Stimulated activated CD4-positive, alpha-beta T cell treated with anti-CD3 and anti-CD28 coated beads, Interleukin-1b, Interleukin-23, amount 100 ng/mL, for 24 hours (primary cell): ENCODE measurements around the gene ZFP36L2.

ENCODE experiments used
- DNase-seq, 4 experiments: peaks; one replicate each; pipeline ENCODE4 v3.0.0-alpha.2; 2020; ENCODE audit warnings: low read depth in 4 of 4, low spot score in 1 of 4

The ZFP36L2 gene

DNA sequence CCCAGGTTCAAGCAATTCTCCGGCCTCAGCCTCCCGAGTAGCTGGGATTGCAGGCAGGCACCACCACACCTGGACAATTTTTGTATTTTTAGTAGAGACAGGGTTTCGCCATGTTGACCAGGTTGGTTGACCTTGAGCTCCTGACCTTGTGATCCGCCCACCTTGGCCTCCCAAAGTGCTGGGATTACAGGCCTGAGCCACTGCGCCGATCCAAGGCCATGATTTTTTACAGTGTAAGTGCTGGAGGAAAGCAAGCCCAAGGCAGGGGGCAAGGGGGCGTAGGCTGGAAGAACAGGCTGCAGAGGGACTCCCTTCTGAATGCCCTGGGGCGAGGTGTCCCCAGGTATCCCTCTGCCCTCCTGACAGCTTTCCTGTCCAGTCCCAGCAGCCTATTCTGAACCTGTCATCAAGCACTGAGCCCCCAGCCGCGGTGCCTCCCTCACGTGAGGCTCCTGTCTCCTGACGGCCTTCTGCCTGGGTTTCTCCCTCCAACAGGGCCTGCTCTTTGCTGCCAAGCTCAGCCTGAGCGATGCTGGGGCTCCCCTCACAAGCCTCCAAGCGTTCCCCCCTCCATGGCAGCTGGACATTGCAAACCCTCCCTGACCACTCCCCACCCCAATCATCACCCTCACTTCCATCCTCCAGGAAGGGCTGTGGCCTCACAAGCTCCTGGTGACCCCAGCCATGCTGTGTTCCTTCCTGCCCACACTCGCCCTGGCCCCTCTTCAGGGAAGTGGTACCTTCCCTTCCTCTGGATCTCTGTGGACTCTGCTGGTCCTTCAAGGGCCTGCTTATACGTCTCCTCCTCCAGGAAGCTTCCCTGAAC is 37.6 kb downstream of the ZFP36L2 start:
- no peak for DNase-seq

DNA sequence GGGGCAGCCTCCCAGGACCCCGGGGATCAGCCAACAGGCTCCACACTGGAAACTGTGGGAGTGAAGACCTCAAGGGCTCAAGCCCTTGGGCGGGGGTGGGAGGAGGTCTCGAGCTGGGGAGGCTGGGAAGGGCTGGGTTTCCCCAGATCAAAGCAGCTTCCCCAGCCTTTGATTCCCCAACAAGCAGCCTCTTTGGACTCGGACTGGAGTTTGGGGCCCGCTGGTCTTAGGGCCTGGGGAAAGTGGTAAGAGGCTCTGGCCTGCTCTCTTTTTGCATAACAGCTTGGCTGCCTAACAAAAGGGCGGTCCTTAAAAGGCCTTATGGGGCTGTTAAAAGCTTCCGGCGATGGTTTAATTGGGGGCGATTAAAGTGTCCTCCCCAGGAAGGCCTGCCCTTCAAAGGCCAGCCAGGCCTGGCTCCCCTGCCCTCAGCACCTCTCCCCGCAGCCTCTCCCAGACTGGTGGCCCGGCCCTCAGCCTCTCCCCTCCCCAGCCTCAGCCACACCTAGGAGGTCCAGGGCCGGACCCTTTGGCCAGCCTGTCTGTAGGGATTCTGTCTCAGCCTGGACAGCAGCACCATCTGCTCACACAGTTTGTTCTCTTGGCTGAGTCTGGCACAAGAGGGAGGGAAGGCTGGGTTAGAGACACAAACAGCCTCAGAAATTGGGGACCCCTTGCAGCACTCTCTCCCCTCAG is 39.6 kb downstream of the ZFP36L2 start:
- no peak for DNase-seq

DNA sequence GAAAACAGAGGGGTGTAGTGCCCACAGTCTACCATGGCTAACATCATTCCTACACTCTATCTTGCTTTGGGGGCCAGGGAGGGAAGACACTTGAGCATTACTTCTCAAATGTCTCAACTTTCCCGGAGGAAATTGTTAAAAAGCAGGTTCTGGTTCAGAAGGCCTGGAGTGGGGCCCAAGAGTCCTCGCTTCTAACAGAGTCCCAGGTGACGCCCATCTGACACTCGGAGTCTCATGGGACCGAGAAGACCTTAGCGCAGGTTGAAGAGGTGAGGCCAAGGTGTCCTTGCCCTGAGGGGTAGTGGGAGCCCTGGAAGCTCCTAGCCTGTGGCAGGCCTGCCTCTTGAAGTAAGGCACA is 40.1 kb downstream of the ZFP36L2 start:
- DNase-seq: no peak

DNA sequence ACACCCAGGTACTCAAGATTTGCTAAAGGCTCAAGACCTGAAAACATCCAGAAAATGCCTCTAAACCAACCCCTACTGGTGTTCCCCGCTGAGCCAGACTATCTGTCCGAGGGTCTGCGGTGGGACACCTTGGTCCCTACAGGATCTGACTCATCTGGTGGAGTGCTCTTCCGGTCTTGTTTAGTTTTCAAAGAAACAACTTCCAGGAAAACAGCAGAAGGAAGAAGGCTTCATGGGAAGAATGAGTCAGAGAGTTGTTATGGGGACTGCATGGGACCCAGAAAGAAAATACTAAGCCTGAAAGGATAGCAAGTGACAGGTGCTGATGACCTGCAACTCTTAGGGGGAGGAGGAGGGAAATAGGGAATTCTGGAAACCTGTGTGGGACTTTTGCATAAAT is 41.3 kb downstream of the ZFP36L2 start:
- DNase-seq: no peak

DNA sequence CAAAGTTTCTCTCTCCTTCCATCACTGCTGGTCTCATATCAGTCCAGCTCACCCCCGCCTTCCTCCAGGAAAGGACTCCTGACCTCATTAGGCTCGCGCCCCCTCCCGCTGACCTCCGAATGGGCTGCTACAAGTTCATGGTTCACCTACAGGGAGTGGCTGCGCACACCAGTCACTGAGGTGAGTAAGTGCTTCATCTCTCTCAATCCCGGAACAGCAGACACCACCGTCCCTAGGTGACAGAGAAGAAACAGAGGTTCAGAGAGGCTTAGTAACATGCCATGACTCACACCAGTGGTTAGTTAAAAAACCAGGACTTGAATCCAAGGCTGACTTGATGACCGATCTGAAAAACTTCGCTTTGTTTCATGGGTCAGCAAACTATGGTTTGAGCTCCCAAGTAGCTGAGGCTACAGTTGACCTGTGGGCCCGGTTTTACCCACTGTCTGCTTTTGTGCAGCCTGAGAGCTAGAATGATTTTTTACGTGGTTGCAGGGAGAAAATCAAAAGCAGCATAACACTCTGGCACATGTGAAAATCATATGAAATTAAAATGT is 42.0 kb downstream of the ZFP36L2 start:
- DNase-seq: peak in 2 of 4 experiments; percentile 37 to 47

DNA sequence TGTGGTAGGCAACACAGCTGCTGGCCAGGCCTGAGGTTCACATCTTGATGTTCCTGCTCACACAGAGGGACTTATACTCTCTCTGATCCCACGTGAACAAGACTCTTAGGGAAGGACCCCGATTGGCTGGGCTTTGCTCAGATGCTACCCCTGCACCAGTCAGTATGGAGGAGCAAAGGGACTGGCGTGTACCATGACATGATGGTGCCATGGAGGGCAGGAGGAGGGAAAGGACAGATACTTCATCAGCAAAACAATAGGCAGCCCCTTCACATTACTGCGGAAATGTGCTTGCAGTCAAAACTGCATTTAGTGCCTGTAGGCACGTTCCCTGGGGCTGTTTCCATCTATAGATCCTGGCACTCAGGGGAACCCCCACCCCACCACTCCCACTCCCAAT is 42.7 kb downstream of the ZFP36L2 start:
- no peak for DNase-seq

DNA sequence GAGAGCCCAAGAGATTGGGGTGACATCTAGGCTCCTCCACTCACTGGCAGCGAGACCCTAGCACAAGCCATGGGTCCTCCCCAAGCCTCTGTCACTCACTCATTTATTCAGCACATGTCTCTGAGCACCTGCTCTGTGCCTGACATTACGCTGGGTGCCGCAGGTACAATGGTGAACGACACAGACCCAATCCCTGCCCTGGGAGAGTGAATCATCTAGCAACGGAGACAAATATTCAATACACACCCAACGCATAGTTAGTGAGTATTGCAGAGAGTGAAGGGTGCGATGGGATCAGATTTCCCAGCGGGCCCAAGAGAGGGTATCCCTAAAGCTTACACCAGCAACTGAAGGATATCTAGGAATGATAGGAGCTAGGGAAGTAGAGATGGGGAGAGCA is 45.5 kb downstream of the ZFP36L2 start:
- no peak for DNase-seq

DNA sequence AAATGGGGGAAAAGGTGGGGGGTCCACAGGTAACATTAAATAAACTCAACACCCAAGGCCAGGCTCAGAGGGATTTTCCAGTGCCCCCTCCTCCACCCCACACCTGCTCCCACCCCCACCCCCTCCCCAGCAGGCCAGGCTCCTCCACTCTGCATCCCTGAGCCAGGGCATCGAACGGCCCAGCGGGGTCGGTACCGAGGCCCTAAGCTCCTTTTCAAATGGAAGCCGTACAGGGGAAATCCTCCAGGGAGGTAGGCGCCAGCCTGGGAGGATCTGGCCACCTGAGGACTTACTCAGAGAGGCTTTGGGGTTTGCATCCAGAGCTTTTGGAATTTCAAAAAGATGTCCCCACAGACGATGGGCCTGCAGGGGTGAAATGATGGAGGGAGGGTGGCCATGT is 46.5 kb downstream of the ZFP36L2 start:
- no peak for DNase-seq

DNA sequence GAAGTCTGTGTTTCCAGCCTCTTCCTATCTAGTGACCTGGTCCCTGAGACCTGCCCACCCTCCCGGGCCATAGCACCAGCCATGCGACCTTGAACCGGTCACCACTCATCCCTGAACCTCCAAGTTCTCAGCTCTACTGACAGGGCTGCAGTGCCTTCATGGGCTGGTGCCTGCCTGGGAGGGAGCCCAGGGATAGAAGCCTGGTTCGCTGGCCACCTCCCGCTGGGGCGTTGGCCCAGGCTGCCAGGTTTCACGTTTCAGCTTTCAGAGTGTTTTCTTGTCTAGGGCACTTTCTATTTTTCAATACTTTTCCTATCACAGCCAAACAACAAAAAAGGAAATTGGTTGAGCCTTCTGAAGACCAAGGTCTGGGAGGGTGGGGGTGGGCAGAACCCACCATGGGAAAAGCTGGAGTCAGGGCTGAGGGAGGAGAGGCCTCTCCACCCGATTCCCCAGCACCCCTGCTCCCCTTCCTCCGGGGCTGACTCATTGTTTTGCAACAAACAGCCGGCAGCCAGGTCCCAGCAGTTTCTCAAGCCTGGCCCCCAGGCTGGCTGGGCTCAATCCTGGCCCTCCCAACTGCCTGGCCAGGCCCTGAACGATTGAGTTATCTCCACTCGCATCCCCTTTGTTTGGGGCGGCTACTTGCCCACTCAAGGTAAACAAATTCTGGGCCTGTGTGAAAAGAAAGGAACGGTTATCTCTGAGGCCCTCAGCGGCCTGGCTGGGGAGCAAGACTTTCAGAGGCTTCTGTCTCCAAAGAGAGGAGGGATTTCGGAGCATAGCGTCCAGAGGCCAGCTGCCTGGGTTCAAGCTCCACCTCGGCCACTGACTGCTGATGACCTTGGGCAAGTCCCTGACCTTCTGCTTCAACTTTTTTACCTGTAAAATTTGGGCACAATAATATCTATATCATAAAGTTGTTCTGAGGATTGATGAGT is 47.5 kb downstream of the ZFP36L2 start:
- no peak for DNase-seq

DNA sequence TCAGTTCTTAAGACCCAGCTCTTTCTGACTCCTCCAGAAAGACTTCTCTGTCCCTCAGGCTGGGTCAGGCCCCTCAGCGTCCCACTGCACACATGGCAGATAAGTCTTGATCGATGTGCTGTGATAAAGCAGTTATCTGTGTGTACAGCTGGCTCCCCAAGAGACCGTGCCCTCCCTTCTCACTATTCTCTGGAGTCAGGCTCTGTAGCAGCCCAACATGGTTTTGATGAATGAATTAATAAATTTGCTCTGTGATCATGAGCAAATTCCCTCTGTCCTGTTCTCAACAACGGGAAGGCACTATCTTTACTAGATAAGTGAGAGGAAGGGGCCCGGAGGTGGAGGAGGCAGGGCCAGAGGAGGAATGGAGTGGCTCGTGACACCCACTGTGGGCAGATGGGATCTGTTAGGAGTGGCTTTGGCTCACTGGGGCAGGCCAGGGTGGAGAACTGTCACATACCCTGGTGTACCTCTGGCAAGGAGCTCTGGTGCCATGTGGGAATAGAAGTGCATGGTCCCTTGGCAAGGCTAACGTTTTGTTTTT is 48.3 kb downstream of the ZFP36L2 start:
- no peak for DNase-seq

DNA sequence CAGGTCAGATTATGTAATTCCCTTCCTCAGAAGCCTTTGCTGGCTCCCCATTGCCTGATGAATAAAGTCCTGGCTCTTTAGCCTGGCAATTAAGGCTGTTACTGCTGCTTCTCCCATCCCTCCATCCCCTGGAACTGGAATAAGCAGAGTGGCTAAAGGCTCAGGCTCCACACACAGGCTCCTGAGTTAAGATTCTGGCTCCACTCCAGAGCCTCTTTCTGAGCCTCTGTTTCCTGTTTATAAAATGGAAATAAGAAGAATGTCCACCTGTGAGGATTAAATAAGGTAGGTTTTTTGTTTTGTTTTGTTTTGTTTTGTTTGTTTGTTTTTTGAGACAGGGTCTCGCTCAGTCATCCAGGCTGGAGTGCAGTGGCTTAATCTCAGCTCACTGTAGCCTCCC is 50.0 kb downstream of the ZFP36L2 start:
- no peak for DNase-seq

DNA sequence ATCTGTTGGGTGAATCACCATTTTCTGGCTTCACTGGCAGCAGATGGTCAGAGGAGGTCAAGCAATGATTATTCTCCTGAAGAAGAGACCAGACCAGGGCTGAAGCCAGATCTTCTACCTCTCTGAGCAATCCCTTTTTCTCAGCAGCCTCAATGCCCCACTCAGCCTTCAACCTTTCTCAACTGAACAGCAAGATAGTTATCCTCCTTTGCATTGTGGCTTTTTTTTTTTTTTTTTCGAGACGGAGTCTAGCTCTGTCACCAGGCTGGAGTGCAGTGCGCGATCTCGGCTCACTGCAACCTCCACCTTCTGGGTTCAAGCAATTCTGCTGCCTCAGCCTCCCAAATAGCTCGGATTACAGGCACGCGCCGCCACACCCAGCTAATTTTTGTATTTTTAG is 50.5 kb downstream of the ZFP36L2 start:
- DNase-seq: no peak

DNA sequence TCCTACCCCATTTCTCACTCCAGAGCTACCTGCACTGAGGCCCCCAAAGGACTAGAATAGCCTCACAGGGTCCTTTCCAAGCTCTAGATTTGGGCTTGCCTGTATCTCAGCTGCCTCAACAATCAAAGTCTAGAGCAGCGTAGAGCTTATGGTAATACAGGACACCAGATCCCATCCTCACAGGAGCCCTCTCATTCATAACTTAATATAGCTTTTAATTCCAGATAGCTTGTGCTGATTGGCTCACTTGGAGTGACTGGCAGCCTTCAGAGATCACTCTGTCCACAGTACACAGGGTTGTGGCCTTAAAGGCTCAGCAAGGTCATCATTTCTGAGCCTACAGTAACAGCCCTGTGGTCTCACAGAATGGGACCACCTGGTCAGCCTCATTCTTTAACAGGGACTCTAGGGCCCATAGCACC is 51.4 kb downstream of the ZFP36L2 start:
- DNase-seq: no peak

DNA sequence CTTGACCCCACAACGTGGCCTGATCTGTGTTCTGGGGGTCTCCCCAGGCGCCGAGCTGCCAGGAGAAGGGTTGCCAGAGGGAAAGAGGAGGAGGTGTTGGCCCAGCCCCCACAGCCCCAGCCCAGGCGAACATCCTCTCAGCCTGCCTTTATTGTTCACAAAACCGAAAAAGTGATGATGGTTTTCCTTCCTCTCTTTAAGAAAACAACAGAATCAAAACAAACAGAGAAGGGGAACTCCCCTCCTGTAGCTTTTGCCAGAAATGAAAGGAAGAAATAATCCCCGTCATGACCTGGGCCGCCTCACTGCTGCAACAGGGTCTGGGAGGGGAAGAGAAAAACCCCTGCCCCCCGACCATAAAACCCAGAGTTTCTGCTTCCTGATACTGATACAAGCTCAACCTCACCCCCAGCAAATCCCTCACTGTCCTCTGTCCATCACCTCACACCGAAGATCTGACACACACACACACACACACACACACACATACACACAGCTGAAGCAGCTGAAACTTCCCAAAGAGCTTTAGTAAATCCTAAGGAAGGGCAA is 52.0 kb downstream of the ZFP36L2 start:
- DNase-seq: peak in 3 of 4 experiments; percentile 42 to 61 (median 54)
